VCaP (cell line): ENCODE data around the gene DNAH10.
A peak's percentile ranks its signal among the peaks of the same experiment; 100 is the strongest.

ENCODE experiments used
- H3K27ac ChIP-seq: fragments of 450-650 bp; 2 replicates; pipeline ENCODE4 v1.5.1; 2017
- TF ChIP-seq, protein P1 (sequence below): fragments of 450-650 bp; conservative IDR thresholded peaks from 2 replicates; pipeline ENCODE4 v1.5.1; 2017; ENCODE audit warnings: mild to moderate bottlenecking, moderate library complexity

The DNAH10 gene

GRCh38 chr12:123731596-123731995 is 30.5 kb upstream of the DNAH10 start:
- TF ChIP-seq, protein P1, sequence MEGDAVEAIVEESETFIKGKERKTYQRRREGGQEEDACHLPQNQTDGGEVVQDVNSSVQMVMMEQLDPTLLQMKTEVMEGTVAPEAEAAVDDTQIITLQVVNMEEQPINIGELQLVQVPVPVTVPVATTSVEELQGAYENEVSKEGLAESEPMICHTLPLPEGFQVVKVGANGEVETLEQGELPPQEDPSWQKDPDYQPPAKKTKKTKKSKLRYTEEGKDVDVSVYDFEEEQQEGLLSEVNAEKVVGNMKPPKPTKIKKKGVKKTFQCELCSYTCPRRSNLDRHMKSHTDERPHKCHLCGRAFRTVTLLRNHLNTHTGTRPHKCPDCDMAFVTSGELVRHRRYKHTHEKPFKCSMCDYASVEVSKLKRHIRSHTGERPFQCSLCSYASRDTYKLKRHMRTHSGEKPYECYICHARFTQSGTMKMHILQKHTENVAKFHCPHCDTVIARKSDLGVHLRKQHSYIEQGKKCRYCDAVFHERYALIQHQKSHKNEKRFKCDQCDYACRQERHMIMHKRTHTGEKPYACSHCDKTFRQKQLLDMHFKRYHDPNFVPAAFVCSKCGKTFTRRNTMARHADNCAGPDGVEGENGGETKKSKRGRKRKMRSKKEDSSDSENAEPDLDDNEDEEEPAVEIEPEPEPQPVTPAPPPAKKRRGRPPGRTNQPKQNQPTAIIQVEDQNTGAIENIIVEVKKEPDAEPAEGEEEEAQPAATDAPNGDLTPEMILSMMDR: no peak
- H3K27ac ChIP-seq: no peak overlapping the region

DNA sequence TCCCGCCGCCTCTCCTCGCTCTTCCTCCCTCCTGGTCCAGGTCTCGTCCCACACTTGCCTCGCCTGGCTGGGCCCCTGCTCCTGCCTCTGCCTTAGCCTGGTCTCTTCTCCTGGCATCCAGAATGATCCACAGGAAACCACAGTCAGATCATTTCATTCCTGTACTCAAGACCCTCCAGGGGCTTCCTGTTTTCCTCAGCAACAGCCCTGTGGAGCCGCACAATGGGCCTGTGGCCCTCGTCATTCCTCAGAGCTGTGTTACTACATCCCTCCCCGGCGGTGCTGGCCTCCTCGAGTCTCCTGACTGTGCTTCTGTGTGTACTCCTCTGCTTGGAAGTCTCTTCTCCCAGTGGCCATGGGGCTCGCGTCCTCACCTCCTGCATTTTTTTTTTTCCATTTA is 29.9 kb upstream of the DNAH10 start:
- H3K27ac ChIP-seq: no peak overlapping the region
- TF ChIP-seq, protein P1: no peak

GRCh38 chr12:123733229-123733628 is 28.9 kb upstream of the DNAH10 start:
- H3K27ac ChIP-seq: no peak overlapping the region
- TF ChIP-seq, protein P1: no peak

- TF ChIP-seq, protein P1: no peak
These were observed 27.8 kb upstream of the DNAH10 start for GRCh38 chr12:123734268-123734667.

DNA sequence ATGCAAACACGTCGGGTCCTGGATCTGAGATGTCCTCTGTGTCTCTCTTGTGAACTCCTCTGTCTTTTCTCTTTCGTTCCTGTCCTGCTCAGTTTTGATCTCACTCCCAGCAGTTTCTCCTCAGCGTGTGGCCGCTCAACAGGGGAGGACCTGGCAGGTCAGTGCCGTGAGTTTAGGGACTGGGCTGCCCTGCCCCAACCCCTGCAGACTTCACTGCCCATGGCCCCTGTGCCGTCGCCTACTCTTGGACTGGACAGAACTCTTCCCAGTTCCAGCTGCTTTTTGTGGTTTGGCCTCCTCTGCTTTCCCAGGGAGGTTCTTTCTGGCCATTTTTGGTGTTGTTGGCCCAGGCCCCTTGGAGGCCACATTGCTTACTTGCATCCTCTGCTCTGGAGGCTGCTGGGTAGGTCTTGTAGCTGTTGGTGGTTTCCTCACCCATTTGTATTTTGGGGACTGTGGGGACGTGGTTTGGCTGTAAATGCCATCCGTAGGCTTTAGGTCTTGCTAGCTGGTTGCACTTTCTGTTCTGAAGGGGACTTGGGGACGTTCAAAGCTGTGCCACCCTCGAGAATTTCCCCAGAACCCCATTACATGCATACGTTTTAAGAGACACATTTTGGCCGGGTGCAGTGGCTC is 20.0 kb upstream of the DNAH10 start:
- H3K27ac ChIP-seq: no peak overlapping the region
- TF ChIP-seq, protein P1: no peak

More at GRCh38 chr12:123734268-123734667, 27.8 kb upstream of the DNAH10 start:
- H3K27ac ChIP-seq: no peak overlapping the region

GRCh38 chr12:123743002-123743401 is 19.1 kb upstream of the DNAH10 start:
- TF ChIP-seq, protein P1: no peak
- H3K27ac ChIP-seq: no peak overlapping the region

GRCh38 chr12:123744836-123745235 is 17.3 kb upstream of the DNAH10 start:
- TF ChIP-seq, protein P1: peak; percentile 85
- no peak overlapping the region for H3K27ac ChIP-seq
